Astrocyte of the cerebellum (primary cell): ENCODE measurements around the gene NNT.

Experiments used
- DNase-seq: peaks from one replicate; pipeline ENCODE4 v3.0.0-alpha.2; 2011; ENCODE audit warnings: low read depth
- H3K4me3 ChIP-seq: 2 replicates; pipeline ENCODE4 v1.5.1; 2011; ENCODE audit warnings: mild to moderate bottlenecking, low read depth, low read length, moderate library complexity
- in situ Hi-C: cut with HindIII; loops from 2 replicates; pipeline ENCODE4 v1.10.0; 2017; ENCODE audit warnings: low sequenced_read_pairs
- TF ChIP-seq, protein P1 (sequence below): IDR thresholded peaks from 2 replicates; pipeline ENCODE4 v1.5.1; 2012; ENCODE audit warnings: low read length, low read depth, moderate library complexity, mild to moderate bottlenecking; ENCODE audit errors: missing control alignments

The NNT gene

DNA sequence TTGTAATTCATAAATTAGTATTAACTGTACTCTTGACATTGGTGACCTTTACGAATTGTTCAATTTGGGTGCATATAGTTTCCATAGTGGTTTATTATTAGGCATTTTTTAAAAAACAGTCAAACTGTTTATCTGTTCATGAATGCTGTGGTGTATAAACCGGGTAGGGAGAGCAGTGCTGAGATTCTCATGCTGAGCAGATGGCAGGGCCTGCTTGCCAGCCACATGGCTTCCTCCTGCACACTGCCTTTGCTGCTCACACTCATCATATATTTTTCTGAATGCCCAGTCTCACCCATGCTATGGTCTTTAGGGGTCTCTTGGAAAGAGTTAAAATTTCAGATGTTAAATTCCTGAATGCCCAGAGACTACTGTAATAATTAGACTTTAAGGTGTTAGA lies 40.8 kb downstream of the NNT start:
- no peak overlapping the region for H3K4me3 ChIP-seq
- TF ChIP-seq, protein P1, sequence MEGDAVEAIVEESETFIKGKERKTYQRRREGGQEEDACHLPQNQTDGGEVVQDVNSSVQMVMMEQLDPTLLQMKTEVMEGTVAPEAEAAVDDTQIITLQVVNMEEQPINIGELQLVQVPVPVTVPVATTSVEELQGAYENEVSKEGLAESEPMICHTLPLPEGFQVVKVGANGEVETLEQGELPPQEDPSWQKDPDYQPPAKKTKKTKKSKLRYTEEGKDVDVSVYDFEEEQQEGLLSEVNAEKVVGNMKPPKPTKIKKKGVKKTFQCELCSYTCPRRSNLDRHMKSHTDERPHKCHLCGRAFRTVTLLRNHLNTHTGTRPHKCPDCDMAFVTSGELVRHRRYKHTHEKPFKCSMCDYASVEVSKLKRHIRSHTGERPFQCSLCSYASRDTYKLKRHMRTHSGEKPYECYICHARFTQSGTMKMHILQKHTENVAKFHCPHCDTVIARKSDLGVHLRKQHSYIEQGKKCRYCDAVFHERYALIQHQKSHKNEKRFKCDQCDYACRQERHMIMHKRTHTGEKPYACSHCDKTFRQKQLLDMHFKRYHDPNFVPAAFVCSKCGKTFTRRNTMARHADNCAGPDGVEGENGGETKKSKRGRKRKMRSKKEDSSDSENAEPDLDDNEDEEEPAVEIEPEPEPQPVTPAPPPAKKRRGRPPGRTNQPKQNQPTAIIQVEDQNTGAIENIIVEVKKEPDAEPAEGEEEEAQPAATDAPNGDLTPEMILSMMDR, result no peak
- no peak for DNase-seq
- in situ Hi-C loops, result no loop called here

DNA sequence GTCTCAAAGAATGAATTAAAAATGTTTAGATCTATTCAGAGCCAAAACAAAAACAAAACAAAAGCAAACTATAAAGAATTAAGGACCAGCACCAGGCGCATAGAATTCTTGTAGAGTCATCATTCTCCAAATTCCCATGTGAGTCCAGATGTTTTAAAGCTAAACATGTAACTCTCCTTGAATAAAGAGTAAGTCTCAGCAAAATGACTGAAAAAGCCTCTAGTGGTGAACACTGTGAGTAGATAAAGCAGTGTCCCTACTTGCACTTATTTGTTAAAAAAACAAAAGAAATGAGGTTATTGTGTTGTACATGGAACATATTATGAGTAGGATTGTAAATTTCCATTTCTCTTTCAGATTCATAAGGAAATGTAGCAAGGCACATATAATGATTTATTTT lies 44.0 kb downstream of the NNT start:
- H3K4me3 ChIP-seq, result no peak overlapping the region
- DNase-seq, result no peak
- TF ChIP-seq, protein P1, result no peak
- in situ Hi-C loops, result no loop called here

DNA sequence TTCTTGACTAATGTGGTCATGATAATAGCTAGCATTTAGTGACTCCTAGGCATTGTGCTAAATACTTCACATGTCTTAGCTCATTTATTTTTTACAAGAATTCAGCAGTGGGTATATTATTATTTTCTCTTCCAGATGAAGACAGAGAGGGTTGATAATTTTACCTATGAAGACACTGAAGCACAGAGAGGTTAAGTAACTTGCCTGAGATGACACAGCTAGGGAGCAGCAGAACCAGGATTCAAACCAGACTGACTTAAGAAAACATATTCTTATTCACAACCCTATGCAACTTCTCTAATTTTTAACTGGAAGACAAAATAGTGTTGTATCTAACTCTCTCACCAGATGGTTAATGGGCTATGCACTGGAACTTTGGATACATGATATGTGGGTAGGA lies 44.8 kb downstream of the NNT start:
- TF ChIP-seq, protein P1, result no peak
- in situ Hi-C loops, result no loop called here
- no peak for DNase-seq
- H3K4me3 ChIP-seq, result no peak overlapping the region

- H3K4me3 ChIP-seq, result no peak overlapping the region
- TF ChIP-seq, protein P1, result no peak
- in situ Hi-C loops, result no loop called here
- no peak for DNase-seq
Measured at GRCh38 chr5:43648499-43649124, 45.6 kb downstream of the NNT start.

GRCh38 chr5:43649256-43649655 lies 46.3 kb downstream of the NNT start:
- in situ Hi-C loops, result no loop called here
- TF ChIP-seq, protein P1, result no peak
- no peak overlapping the region for H3K4me3 ChIP-seq
- no peak for DNase-seq

- TF ChIP-seq, protein P1, result no peak
Measured at GRCh38 chr5:43652537-43653302, 49.7 kb downstream of the NNT start.

More at GRCh38 chr5:43652537-43653302, 49.7 kb downstream of the NNT start:
- no peak overlapping the region for H3K4me3 ChIP-seq
- DNase-seq, result no peak
- in situ Hi-C loops, result no loop called here
